ENCODE data around the gene MYADM.

MYADM gene

DNA sequence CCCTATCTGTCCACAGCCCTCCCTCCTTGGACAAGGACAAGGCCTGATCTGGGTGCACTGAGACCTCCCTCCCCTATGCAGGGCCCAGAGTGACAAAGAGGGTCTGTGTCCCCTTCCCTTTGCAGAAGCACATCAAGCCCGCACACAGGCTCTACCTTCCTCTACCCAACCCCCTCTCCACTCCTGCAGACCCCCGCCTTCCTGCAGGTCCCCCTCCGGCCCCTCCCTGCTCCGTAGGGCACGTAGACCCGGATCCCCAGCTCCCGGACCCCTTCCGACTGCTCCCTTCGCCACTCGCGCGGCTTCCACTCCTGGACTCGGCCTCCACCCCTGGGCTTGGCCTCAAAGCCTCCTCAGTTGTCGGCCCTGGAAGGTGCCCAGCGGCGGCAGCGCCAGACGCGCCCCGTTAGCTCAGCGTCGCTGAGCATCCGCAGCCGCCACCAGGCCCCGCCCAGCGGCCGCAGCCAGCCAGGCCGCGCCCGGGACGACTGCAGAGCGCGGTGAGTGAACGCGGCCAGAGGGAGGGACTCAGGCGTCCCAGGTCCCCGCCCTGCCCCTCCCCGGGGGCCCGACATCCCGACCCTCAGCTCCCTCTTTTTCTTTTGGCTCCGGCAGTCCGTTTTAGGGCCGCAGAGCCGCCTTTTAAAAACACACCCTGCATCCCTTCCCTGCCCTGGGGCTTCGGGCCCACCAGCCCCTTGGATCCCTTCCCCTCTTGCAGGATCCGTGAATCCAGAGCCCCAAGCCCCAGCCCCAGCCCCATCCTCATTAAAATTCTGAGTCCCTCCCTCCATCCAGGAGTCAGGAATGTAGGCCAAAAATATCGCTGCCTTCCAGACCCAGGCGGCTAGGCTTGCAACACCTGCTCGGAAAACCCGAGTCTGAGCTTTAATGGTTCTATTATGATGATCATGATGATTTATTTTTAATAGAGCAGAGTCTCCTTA lies 1.5 kb upstream of the MYADM start:
- TF ChIP-seq GATA3 (IDR thresholded peaks at IDR 0.05; ENCODE audit: low read depth, low read length) (no peak), GATA2 (IDR thresholded peaks at IDR 0.05; ENCODE audit: low read depth, low read length) (no peak)

DNA sequence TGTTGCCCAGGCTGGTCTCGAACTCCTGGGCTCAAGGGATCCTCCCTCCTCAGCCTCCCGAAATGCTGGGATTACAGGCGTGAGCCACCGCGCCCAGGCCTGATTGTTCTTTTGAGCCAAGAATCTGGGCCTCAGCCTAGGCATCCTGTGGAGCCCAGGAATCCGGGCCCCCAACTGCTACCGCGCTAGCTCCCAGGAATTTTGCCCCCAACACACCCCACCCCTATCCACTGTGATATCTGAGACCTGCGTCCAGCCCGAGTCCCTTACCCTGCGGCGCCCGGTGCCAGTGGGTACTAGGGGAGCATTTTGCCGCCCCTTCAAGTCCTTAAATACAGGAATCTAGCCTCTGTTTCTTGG lies 838 bp upstream of the MYADM start:
- no peak for TF ChIP-seq GATA3 (IDR thresholded peaks at IDR 0.05; ENCODE audit: low read depth, low read length)
- no peak for TF ChIP-seq GATA2 (IDR thresholded peaks at IDR 0.05; ENCODE audit: low read depth, low read length)

DNA sequence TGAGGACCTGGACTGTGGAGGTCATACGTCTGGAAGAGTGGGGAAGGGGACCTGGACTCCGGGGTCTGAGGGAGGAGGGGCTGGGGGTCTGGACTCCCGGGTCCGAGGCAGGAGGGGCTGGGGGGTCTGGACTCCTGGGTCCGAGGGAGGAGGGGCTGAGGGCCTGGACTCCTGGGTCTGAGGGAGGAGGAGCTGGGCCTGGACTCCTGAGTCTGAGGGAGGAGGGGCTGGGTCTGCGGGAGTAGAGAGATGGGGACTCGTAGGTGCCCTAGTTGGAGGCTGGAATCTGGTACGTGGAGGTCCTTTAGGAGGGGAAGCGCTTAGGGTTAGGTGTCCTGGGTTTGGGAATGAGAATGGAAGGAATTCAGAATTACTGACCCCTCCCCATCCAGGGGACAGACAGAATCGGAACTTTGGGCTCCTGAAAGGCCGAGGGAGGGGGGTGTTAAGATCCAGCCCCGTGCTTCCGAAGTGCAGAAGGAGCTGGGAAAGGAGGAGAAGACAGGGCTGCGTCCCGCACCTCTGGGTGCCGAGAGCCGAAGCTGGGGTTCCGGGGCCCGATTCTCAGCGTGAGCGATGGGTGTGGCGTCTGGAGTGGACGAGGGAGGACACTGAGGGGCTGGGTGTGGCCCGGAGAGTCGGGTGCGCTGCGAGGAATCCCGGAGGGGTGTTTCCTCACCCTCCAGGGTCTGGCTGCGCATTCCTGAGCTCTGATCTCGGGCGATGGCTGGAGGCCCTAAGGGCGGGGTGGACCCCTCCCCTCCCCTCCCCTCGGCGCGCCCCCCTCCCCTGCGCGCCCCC lies 608 bp downstream of the MYADM start:
- TF ChIP-seq GATA3 (IDR thresholded peaks at IDR 0.05; ENCODE audit: low read depth, low read length) (no peak), GATA2 (IDR thresholded peaks at IDR 0.05; ENCODE audit: low read depth, low read length) (no peak)

DNA sequence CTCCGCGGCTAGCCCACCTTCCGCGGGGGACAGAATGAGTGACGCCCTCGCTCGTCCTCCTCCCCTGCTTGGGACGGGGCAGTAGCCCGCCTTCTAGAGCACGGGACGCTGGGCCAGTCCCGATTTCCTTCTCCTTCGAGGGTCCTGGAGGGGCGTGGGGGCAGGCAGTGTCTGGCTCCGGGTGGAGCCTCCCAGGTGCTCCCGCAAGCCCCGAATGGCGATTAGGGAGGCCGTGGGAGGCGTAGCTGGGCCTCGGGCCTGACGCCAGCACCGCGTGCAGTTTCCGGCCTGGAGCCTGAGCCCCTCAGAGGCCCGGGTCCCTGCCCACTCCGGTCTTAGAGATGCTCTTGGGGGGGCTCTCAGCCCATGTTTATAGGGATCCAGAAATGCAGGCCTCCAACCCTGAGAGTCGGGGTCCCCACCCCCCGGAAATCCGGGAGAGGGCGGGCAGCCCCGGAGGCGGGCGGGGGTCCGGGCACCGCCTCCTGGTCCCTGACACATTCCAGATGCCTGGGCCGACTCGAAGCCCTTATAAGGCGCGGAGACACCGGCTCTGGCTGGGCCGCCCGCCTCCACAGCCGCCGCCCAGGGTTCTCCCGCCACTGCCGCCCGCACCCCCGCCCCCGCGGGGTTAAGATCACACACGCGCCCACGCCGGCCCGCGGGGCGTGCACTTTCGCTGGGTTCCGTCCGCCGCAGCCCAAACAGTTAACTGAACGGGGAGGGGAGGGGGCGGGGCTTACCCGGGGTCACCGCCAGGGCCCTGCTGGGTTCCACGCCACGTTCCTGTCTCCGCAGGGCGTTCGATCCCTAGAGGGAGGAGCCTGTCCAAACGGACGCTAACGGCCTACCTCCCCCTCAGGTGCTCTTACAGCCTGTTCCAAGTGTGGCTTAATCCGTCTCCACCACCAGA lies 1.5 kb downstream of the MYADM start:
- no peak for TF ChIP-seq GATA3 (IDR thresholded peaks at IDR 0.05; ENCODE audit: low read depth, low read length)
- no peak for TF ChIP-seq GATA2 (IDR thresholded peaks at IDR 0.05; ENCODE audit: low read depth, low read length)

DNA sequence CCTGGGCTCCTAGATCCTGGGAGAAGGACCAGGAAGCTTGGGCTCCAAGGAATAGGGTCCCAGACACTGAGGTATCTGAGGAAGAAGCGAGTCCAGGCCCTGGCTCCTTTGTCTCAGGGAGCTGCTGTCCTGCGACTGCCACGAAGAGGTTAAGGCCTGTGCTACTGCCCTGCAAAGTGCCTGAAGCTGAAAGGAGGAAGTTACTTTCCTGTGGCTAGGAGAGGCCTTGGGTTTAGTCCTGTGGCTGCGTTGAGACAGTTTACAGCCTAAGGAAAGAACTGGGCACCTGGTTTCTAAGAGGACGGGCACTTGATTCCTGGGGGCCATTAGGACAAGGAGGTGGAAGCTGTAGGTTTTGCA lies 2.8 kb downstream of the MYADM start:
- TF ChIP-seq GATA3 (IDR thresholded peaks at IDR 0.05; ENCODE audit: low read depth, low read length) = no peak
- TF ChIP-seq GATA2 (IDR thresholded peaks at IDR 0.05; ENCODE audit: low read depth, low read length) = no peak

DNA sequence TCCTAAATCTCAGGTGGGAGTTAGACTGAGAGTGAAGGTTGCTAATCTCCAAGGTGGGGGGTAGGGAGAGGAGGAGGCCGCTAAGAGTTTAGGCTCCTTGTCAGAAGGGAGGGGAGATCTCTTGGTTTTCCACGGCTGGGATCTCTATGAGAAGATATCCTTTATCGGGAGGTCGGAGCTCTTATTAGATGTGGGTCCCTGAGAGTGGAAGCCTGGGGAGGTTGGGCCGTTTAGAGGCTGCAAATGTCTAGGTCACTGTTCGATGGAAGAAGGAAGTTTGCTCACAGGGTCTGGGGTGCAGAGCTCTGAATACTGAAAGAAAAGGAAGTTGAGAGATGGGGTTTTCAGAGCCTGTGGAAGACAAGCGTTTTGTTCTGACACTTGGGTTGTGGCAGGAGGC lies 3.8 kb downstream of the MYADM start:
- TF ChIP-seq GATA3 (IDR thresholded peaks at IDR 0.05; ENCODE audit: low read depth, low read length) (no peak), GATA2 (IDR thresholded peaks at IDR 0.05; ENCODE audit: low read depth, low read length) (no peak)

DNA sequence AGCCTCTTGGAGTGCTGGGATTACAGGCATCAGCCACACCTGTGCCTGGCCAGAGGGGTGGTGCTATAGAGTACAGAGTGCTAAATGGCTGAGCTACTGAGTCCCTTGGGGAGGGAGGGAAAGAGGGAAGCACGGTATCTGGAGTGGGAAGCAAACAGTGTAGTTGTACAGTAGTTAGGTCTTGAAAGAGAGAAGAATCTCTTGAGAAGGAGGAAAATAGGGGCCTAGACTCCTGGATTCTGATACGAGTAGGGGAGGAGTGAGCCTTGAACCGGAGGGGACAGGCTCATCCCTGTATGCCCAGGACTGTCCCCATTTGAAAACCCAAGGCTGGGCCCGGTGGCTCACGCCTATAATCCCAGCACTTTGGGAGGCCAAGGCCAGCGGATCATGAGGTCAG lies 5.1 kb downstream of the MYADM start:
- TF ChIP-seq GATA3 (IDR thresholded peaks at IDR 0.05; ENCODE audit: low read depth, low read length) = no peak
- no peak for TF ChIP-seq GATA2 (IDR thresholded peaks at IDR 0.05; ENCODE audit: low read depth, low read length)

DNA sequence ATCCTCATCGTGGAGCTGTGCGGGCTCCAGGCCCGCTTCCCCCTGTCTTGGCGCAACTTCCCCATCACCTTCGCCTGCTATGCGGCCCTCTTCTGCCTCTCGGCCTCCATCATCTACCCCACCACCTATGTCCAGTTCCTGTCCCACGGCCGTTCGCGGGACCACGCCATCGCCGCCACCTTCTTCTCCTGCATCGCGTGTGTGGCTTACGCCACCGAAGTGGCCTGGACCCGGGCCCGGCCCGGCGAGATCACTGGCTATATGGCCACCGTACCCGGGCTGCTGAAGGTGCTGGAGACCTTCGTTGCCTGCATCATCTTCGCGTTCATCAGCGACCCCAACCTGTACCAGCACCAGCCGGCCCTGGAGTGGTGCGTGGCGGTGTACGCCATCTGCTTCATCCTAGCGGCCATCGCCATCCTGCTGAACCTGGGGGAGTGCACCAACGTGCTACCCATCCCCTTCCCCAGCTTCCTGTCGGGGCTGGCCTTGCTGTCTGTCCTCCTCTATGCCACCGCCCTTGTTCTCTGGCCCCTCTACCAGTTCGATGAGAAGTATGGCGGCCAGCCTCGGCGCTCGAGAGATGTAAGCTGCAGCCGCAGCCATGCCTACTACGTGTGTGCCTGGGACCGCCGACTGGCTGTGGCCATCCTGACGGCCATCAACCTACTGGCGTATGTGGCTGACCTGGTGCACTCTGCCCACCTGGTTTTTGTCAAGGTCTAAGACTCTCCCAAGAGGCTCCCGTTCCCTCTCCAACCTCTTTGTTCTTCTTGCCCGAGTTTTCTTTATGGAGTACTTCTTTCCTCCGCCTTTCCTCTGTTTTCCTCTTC lies 6.3 kb downstream of the MYADM start:
- TF ChIP-seq GATA2 (IDR thresholded peaks at IDR 0.05; ENCODE audit: low read depth, low read length) (no peak), GATA3 (IDR thresholded peaks at IDR 0.05; ENCODE audit: low read depth, low read length) (no peak)

DNA sequence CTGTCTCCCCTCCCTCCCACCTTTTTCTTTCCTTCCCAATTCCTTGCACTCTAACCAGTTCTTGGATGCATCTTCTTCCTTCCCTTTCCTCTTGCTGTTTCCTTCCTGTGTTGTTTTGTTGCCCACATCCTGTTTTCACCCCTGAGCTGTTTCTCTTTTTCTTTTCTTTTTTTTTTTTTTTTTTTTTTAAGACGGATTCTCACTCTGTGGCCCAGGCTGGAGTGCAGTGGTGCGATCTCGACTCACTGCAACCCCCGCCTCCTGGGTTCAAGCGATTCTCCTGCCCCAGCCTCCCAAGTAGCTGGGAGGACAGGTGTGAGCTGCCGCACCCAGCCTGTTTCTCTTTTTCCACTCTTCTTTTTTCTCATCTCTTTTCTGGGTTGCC lies 6.9 kb downstream of the MYADM start:
- TF ChIP-seq GATA3 (IDR thresholded peaks at IDR 0.05; ENCODE audit: low read depth, low read length) = no peak
- TF ChIP-seq GATA2 (IDR thresholded peaks at IDR 0.05; ENCODE audit: low read depth, low read length) = no peak

DNA sequence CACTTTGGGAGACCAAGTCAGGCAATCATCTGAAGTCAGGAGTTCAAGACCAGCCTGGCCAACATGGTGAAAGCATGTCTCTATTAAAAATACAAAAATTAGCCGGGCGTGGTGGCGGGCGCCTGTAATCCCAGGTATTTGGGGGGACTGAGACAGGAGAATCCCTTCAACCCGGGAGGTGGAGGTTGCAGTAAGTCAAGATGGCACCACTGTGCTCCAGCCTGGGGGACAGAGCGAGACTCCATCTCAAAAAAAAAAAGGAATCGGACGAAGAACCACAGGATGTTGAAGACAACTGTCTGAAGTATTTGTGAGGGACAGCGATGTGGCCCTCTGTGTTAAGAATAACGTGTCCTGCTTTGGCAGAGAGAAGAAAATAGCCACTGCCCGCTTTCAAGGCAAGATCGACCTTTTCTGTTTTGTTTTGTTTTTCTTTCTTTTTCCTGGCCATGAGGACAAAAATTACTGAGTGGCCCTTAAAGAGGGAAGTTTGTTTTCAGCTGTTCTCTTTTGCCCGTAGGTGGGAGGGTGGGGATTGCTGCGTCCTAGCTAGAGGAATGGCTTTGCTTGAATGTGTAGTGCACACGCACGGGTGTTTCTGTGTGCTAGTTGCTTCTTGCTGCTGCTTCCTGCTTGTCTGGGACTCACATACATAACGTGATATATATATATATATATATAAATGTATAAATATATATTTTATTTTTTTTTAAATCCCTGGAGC lies 8.1 kb downstream of the MYADM start:
- TF ChIP-seq GATA3 (IDR thresholded peaks at IDR 0.05; ENCODE audit: low read depth, low read length) = no peak
- TF ChIP-seq GATA2 (IDR thresholded peaks at IDR 0.05; ENCODE audit: low read depth, low read length) = no peak

DNA sequence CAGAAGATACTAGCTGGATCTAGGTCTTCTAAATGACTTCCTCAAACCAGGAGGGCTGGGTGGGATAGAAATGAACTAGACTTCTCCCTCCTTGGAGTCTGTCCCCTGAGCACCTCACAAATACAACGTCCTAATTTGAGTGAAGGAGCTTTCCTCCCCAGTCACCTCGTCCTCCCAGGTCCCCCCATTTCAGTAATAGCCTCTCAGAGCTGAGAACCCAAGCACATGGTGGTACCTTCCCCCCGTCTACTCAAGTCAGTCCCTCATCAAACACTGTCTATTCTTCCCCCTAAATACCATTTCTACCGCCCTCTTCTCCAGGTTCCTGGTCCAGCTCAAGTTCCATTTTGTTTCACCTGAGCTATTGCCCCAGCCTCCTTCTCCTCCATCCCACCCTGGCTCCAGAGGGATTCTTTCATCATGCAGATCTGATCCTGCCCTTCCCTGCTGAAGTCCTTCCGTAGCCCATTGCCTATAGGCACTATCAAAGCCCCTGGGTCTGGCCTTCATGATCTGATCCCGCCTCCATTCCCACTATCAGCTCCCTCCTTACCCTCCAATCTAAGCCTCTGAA lies 9.1 kb downstream of the MYADM start:
- no peak for TF ChIP-seq GATA2 (IDR thresholded peaks at IDR 0.05; ENCODE audit: low read depth, low read length)
- no peak for TF ChIP-seq GATA3 (IDR thresholded peaks at IDR 0.05; ENCODE audit: low read depth, low read length)

DNA sequence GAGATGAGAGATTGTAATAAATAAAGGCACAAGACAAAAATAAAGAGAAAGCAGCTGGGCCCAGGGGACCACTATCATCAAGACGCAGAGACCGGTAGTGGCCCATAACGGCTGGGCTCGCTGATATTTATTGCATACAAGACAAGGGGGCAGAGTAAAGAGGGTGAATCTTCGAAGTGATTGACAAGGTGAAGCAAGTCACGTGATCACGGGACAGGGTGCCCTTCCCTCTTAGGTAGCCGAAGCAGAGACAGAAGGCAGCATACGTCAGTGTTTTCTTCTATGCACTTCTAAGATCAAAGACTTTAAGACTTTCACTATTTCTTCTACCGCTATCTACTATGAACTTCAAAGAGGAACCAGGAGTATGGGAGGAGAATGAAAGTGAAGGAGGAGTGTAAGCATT lies 9.7 kb downstream of the MYADM start:
- TF ChIP-seq GATA3 (IDR thresholded peaks at IDR 0.05; ENCODE audit: low read depth, low read length) (no peak), GATA2 (IDR thresholded peaks at IDR 0.05; ENCODE audit: low read depth, low read length) (no peak)

Measured in SH-SY5Y (cell line).